Measurements from ENCODE around the gene ZDHHC4. TPM values are rescaled to one million over a fixed set of nuclear protein-coding genes. Genes with fewer than 3 reads are reported as not detected.

ZDHHC4 gene
- total and polyA plus RNA-seq, 10 of the 15 experiments (the other 5 are each of a cell fraction or from before 2014, with no cell fraction given), result 30.6 to 74.3 (median 35.8) TPM

- TF ChIP-seq CHD2 (IDR thresholded peaks at IDR 0.05; ENCODE audit: borderline replicate concordance, low read depth, low read length), result peak; percentile 75
- no peak for TF ChIP-seq KAT2A (conservative IDR thresholded peaks at IDR 0.05; ENCODE audit: control insufficient read depth, low read depth, low read length)
- TF ChIP-seq BMI1 (IDR thresholded peaks at IDR 0.05; ENCODE audit: borderline replicate concordance), result no peak
- TF ChIP-seq ATF7 (IDR thresholded peaks at IDR 0.05; ENCODE audit: low read depth), result 0 out of 2 replicates have a peak, but pooled peaks have one; percentile 21
- no peak for TF ChIP-seq MTA3 (IDR thresholded peaks at IDR 0.05; ENCODE audit: borderline replicate concordance, low read length)
- TF ChIP-seq BRCA1 (IDR thresholded peaks at IDR 0.05; ENCODE audit: low read depth, low read length), result no peak
- TF ChIP-seq E2F8 (IDR thresholded peaks at IDR 0.05; ENCODE audit: low read depth, partially characterized antibody), result no peak
- no peak for TF ChIP-seq ZZZ3 (IDR thresholded peaks at IDR 0.05; ENCODE audit: control insufficient read depth, insufficient read length, low read depth)
- peak; percentile 71; the same call in 1 of the 2 replicates for TF ChIP-seq TCF3 (IDR thresholded peaks at IDR 0.05; ENCODE audit: borderline replicate concordance, insufficient read depth, low read depth, low read length)
- TF ChIP-seq SIX5 (IDR thresholded peaks at IDR 0.05; ENCODE audit: low read depth, low read length, severe bottlenecking), result peak; percentile 47
- peak; percentile 37 for TF ChIP-seq SP1 (IDR thresholded peaks at IDR 0.05; ENCODE audit: low read depth, low read length)
- TF ChIP-seq POU2F2 (IDR thresholded peaks at IDR 0.05; ENCODE audit: borderline replicate concordance, low read depth, low read length), result peak; percentile 80; the same call in 2 of the 3 replicates
- peak; percentile 43; the same call in 1 of the 2 replicates for TF ChIP-seq ASH2L (IDR thresholded peaks at IDR 0.05; ENCODE audit: borderline replicate concordance, low read depth)
- TF ChIP-seq EED (IDR thresholded peaks at IDR 0.05; ENCODE audit: low read depth), result peak; percentile 62
- peak; percentile 65; the same call in 1 of the 2 replicates for TF ChIP-seq MAX (IDR thresholded peaks at IDR 0.05; ENCODE audit: low read depth, low read length)
- no peak for TF ChIP-seq TARDBP (IDR thresholded peaks at IDR 0.05; ENCODE audit: borderline replicate concordance)
- TF ChIP-seq ZBED1 (IDR thresholded peaks at IDR 0.05; ENCODE audit: borderline replicate concordance), result 0 out of 2 replicates have a peak, but pooled peaks have one; percentile 63
- no peak for TF ChIP-seq HDAC2 (IDR thresholded peaks at IDR 0.05)
- TF ChIP-seq ZBTB11 (CRISPR knock-in tag; IDR thresholded peaks at IDR 0.05), result no peak; the same call in 1 of the 2 replicates
Measured at GRCh38 chr7:6577369-6578113, at the start of gene ZDHHC4 (continued).
